ENCODE data around the gene ROR1. TPM values are rescaled to one million over a fixed set of nuclear protein-coding genes. Genes with fewer than 3 reads are reported as not detected.

ROR1 gene
- total and polyA plus RNA-seq, 2 of the 13 experiments (the other 11 are each of a cell fraction or from before 2014, with no cell fraction given): 0.58 to 2.3 TPM

DNA sequence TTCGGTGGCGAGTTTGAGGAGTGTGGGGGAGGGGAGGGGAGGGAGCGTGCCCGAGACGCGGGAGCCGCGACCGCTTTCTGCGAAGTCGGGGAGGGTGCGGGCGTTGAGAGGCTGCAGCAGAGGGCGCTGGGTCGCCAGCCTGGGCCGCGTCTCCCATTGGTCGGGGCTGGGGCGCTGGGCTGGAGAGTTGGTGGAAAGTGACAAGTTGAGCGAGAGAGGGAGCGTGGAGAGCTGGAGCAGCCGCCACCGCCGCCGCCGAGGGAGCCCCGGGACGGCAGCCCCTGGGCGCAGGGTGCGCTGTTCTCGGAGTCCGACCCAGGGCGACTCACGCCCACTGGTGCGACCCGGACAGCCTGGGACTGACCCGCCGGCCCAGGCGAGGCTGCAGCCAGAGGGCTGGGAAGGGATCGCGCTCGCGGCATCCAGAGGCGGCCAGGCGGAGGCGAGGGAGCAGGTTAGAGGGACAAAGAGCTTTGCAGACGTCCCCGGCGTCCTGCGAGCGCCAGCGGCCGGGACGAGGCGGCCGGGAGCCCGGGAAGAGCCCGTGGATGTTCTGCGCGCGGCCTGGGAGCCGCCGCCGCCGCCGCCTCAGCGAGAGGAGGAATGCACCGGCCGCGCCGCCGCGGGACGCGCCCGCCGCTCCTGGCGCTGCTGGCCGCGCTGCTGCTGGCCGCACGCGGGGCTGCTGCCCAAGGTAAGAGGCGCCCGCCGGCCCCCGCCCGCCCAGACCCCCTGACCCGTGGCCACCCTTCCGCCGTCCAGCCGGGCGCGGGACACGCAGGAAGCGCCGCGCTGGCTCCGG lies at the start of gene ROR1 (continued):
- TF ChIP-seq HOXA5 (CRISPR knock-in tag; IDR thresholded peaks at IDR 0.05) (0 out of 2 replicates have a peak, but pooled peaks have one; percentile 16), ZNF891 (CRISPR knock-in tag; IDR thresholded peaks at IDR 0.05) (peak; percentile 81), ZNF180 (CRISPR knock-in tag; IDR thresholded peaks at IDR 0.05; ENCODE audit: borderline replicate concordance, low read depth) (no peak), KDM3A (CRISPR knock-in tag; IDR thresholded peaks at IDR 0.05; ENCODE audit: low read depth) (peak; percentile 67; the same call in 1 of the 2 replicates), ATF7-NPFF (CRISPR knock-in tag; IDR thresholded peaks at IDR 0.05; ENCODE audit: low read depth) (peak; percentile 77), SOX6 (IDR thresholded peaks at IDR 0.05) (no peak), SOX6 (CRISPR knock-in tag; IDR thresholded peaks at IDR 0.05) (peak; percentile 65; the same call in 1 of the 2 replicates), MXD4 (CRISPR knock-in tag; IDR thresholded peaks at IDR 0.05) (0 out of 2 replicates have a peak, but pooled peaks have one; percentile 24), ZNF549 (CRISPR knock-in tag; IDR thresholded peaks at IDR 0.05) (no peak), PHF21A (CRISPR knock-in tag; IDR thresholded peaks at IDR 0.05) (peak; percentile 56; the same call in 1 of the 2 replicates), KLF12 (CRISPR knock-in tag; IDR thresholded peaks at IDR 0.05; ENCODE audit: borderline replicate concordance) (no peak), ZFP1 (CRISPR knock-in tag; IDR thresholded peaks at IDR 0.05) (no peak), JUNB (CRISPR knock-in tag; IDR thresholded peaks at IDR 0.05; ENCODE audit: borderline replicate concordance) (0 out of 2 replicates have a peak, but pooled peaks have one; percentile 21), ZNF232 (CRISPR knock-in tag; IDR thresholded peaks at IDR 0.05; ENCODE audit: borderline replicate concordance) (peak; percentile 62; the same call in 1 of the 2 replicates), TARDBP (CRISPR knock-in tag; IDR thresholded peaks at IDR 0.05) (peak; percentile 57; the same call in 1 of the 2 replicates), ZNF20 (CRISPR knock-in tag; IDR thresholded peaks at IDR 0.05) (no peak)
- TF ChIP-seq, protein P1, sequence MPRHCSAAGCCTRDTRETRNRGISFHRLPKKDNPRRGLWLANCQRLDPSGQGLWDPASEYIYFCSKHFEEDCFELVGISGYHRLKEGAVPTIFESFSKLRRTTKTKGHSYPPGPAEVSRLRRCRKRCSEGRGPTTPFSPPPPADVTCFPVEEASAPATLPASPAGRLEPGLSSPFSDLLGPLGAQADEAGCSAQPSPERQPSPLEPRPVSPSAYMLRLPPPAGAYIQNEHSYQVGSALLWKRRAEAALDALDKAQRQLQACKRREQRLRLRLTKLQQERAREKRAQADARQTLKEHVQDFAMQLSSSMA (CRISPR knock-in tag; IDR thresholded peaks at IDR 0.05): peak; percentile 66; the same call in 1 of the 2 replicates
- TF ChIP-seq, protein P2, sequence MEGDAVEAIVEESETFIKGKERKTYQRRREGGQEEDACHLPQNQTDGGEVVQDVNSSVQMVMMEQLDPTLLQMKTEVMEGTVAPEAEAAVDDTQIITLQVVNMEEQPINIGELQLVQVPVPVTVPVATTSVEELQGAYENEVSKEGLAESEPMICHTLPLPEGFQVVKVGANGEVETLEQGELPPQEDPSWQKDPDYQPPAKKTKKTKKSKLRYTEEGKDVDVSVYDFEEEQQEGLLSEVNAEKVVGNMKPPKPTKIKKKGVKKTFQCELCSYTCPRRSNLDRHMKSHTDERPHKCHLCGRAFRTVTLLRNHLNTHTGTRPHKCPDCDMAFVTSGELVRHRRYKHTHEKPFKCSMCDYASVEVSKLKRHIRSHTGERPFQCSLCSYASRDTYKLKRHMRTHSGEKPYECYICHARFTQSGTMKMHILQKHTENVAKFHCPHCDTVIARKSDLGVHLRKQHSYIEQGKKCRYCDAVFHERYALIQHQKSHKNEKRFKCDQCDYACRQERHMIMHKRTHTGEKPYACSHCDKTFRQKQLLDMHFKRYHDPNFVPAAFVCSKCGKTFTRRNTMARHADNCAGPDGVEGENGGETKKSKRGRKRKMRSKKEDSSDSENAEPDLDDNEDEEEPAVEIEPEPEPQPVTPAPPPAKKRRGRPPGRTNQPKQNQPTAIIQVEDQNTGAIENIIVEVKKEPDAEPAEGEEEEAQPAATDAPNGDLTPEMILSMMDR (CRISPR knock-in tag; IDR thresholded peaks at IDR 0.05): peak; percentile 92
- TF ChIP-seq, protein P3, sequence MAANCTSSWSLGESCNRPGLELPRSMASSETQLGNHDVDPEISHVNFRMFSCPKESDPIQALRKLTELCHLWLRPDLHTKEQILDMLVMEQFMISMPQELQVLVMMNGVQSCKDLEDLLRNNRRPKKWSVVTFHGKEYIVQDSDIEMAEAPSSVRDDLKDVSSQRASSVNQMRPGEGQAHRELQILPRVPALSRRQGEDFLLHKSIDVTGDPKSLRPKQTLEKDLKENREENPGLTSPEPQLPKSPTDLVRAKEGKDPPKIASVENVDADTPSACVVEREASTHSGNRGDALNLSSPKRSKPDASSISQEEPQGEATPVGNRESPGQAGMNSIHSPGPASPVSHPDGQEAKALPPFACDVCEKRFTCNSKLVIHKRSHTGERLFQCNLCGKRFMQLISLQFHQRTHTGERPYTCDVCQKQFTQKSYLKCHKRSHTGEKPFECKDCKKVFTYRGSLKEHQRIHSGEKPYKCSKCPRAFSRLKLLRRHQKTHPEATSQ (CRISPR knock-in tag; IDR thresholded peaks at IDR 0.05; ENCODE audit: borderline replicate concordance): peak; percentile 76; the same call in 1 of the 2 replicates
- TF ChIP-seq, protein P4, sequence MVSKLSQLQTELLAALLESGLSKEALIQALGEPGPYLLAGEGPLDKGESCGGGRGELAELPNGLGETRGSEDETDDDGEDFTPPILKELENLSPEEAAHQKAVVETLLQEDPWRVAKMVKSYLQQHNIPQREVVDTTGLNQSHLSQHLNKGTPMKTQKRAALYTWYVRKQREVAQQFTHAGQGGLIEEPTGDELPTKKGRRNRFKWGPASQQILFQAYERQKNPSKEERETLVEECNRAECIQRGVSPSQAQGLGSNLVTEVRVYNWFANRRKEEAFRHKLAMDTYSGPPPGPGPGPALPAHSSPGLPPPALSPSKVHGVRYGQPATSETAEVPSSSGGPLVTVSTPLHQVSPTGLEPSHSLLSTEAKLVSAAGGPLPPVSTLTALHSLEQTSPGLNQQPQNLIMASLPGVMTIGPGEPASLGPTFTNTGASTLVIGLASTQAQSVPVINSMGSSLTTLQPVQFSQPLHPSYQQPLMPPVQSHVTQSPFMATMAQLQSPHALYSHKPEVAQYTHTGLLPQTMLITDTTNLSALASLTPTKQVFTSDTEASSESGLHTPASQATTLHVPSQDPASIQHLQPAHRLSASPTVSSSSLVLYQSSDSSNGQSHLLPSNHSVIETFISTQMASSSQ (IDR thresholded peaks at IDR 0.05; ENCODE audit: low read depth): no peak
- TF ChIP-seq, protein P4 (CRISPR knock-in tag; IDR thresholded peaks at IDR 0.05; ENCODE audit: borderline replicate concordance): 0 out of 2 replicates have a peak, but pooled peaks have one; percentile 38

All from HepG2 (cell line).